GM12892 (cell line): ENCODE data around the gene DEPDC4.

ENCODE experiments used
- POLR2A ChIP-seq: IDR thresholded peaks from 2 replicates; pipeline ENCODE4 v1.6.1; 2011; ENCODE audit warnings: low read depth, low read length, control low read depth
- POLR2AphosphoS5 ChIP-seq: IDR thresholded peaks from 2 replicates; pipeline ENCODE4 v1.6.1; 2011; ENCODE audit warnings: low read depth, low read length, control low read depth

DNA sequence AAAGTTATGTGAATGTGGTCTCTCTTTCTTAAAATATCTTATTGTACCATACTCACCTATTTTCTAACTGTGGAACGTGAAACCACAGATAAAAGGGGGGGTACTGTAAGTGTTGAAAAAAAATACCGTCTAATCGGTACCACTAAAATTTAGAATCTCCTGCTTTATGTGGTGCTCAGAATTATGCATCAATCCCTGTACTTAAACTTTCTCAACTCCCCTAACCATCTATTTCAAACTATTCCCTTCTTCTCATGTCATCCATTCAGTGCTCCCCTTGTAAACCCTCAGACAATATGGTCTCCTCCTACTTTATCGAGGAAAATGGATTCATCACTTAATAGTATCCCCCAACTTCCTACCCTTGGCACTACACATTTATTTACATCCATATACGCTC, 23.7 kb downstream of the DEPDC4 start:
- TF ChIP-seq POLR2AphosphoS5 (no peak), POLR2A (no peak)
